DND-41 (cell line): ENCODE data around the gene UGT1A4.

Experiments
- ATAC-seq: fragments of 200-7000 bp; cut with Tn5 transposase; 3 replicates; pipeline ENCODE4 v1.9.1; 2021; ENCODE audit warnings: low read depth; ENCODE audit not compliant: insufficient read depth
- DNase-seq: peaks from one replicate; pipeline ENCODE4 v3.0.0-alpha.2; 2020
- H2AFZ ChIP-seq: 2 replicates; pipeline ENCODE4 v1.6.0; 2012; ENCODE audit warnings: low read depth, low read length
- H3K27ac ChIP-seq: 2 replicates; pipeline ENCODE4 v1.5.1; 2012; ENCODE audit warnings: low read length, inconsistent platforms
- H3K27me3 ChIP-seq: fragments of 200-600 bp; sonication (generic); 2 replicates; pipeline ENCODE4 v1.6.0; 2012; ENCODE audit warnings: low read length, mild to moderate bottlenecking, inconsistent platforms; ENCODE audit not compliant: insufficient read depth, poor library complexity
- H3K36me3 ChIP-seq: 2 replicates; pipeline ENCODE4 v1.5.1; 2012; ENCODE audit warnings: low read length, inconsistent platforms; ENCODE audit not compliant: insufficient read depth
- H3K4me1 ChIP-seq: 2 replicates; pipeline ENCODE4 v1.5.1; 2012; ENCODE audit warnings: mild to moderate bottlenecking, low read length; ENCODE audit not compliant: insufficient read depth
- H3K4me2 ChIP-seq: 2 replicates; pipeline ENCODE4 v1.6.0; 2012; ENCODE audit warnings: mild to moderate bottlenecking, moderate library complexity, low read length, inconsistent platforms; ENCODE audit not compliant: insufficient read depth
- H3K4me3 ChIP-seq, 2 experiments: fragments of 200-600 bp in 1 of 2; shearing (Covaris generic) in 1 of 2; 2 replicates each; pipeline ENCODE4 v1.5.1; 2012 to 2016; ENCODE audit warnings: inconsistent platforms in 2 of 2, low read length in 2 of 2, mild to moderate bottlenecking in 2 of 2, low read depth in 1 of 2, moderate library complexity in 1 of 2
- H3K79me2 ChIP-seq: 2 replicates; pipeline ENCODE4 v1.6.0; 2012; ENCODE audit warnings: low read length, inconsistent platforms; ENCODE audit not compliant: insufficient read depth
- H3K9ac ChIP-seq: 2 replicates; pipeline ENCODE4 v1.6.0; 2012; ENCODE audit warnings: low read depth, mild to moderate bottlenecking, inconsistent platforms, low read length, moderate library complexity
- H3K9me3 ChIP-seq: 2 replicates; pipeline ENCODE4 v1.5.1; 2012; ENCODE audit warnings: low read length, moderate library complexity, mild to moderate bottlenecking, inconsistent platforms; ENCODE audit not compliant: insufficient read depth, severe bottlenecking
- H4K20me1 ChIP-seq: 2 replicates; pipeline ENCODE4 v1.6.0; 2012; ENCODE audit warnings: low read length; ENCODE audit not compliant: insufficient read depth
- EZH2 ChIP-seq: IDR thresholded peaks from 3 replicates; pipeline ENCODE4 v1.6.1; 2012; ENCODE audit warnings: borderline replicate concordance, low read depth, mild to moderate bottlenecking, moderate library complexity, low read length, inconsistent platforms; ENCODE audit not compliant: severe bottlenecking
- TF ChIP-seq, protein P1 (sequence below): IDR thresholded peaks from 2 replicates; pipeline ENCODE4 v1.5.1; 2012; ENCODE audit warnings: borderline replicate concordance, low read length, moderate library complexity, mild to moderate bottlenecking; ENCODE audit not compliant: poor library complexity, severe bottlenecking; ENCODE audit errors: extremely low read depth

Gene UGT1A4

DNA sequence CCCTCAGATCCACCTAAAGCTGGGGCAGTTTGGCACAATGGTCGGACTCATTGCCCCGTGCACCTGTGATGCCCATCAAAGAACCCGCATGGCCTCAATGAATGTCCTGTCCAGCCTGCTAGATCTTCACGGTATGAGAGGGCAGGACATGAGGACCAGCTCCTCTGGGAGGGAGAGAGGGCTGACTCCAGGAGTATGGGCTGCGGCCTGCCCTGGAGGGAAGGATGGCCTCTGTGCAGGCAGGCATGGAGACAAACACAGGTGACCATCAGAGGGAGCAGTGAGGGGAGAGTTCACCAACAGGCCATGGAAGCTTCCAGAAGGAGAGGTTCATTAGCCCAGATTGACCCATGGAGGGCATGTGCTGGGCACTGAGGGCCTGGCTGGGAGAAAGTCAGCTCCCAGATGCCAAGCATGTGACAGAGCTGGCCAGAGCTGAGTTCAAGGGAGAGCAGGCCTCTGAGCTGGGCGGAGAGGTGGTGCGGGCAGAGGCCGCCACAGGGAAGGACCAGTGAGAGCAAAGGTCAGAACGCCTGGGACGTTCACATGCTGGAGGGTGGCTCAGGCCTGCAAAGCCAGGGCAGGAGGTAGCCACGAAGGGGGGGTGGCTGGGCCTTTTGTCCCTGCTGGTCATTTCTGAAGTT is 99.6 kb downstream of the UGT1A4 start:
- no peaks in the 10 kb centered on the region for H3K4me1 ChIP-seq
- no peaks in the 10 kb centered on the region for H3K79me2 ChIP-seq
- no peak overlapping the region for H3K4me2 ChIP-seq
- H3K4me3 ChIP-seq, result no peak overlapping the region
- H2AFZ ChIP-seq, result no peak overlapping the region
- no peak for DNase-seq
- ATAC-seq, result no peak
- H3K9ac ChIP-seq, result no peak overlapping the region
- no peak overlapping the region for H3K27ac ChIP-seq
- H3K27me3 ChIP-seq, result peaks cover 5% of the 10 kb centered on the region
- H3K9me3 ChIP-seq, result no peaks in the 10 kb centered on the region
- H3K36me3 ChIP-seq, result no peaks in the 10 kb centered on the region
- no peak for TF ChIP-seq EZH2
- TF ChIP-seq, protein P1, sequence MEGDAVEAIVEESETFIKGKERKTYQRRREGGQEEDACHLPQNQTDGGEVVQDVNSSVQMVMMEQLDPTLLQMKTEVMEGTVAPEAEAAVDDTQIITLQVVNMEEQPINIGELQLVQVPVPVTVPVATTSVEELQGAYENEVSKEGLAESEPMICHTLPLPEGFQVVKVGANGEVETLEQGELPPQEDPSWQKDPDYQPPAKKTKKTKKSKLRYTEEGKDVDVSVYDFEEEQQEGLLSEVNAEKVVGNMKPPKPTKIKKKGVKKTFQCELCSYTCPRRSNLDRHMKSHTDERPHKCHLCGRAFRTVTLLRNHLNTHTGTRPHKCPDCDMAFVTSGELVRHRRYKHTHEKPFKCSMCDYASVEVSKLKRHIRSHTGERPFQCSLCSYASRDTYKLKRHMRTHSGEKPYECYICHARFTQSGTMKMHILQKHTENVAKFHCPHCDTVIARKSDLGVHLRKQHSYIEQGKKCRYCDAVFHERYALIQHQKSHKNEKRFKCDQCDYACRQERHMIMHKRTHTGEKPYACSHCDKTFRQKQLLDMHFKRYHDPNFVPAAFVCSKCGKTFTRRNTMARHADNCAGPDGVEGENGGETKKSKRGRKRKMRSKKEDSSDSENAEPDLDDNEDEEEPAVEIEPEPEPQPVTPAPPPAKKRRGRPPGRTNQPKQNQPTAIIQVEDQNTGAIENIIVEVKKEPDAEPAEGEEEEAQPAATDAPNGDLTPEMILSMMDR, result no peak
- no peaks in the 10 kb centered on the region for H4K20me1 ChIP-seq

- DNase-seq, result no peak
- H3K27me3 ChIP-seq, result peaks cover 5% of the 10 kb centered on the region
- H3K9me3 ChIP-seq, result no peaks in the 10 kb centered on the region
- no peak overlapping the region for H3K4me3 ChIP-seq
- no peaks in the 10 kb centered on the region for H3K4me1 ChIP-seq
- no peaks in the 10 kb centered on the region for H3K36me3 ChIP-seq
- no peak overlapping the region for H3K9ac ChIP-seq
- TF ChIP-seq, protein P1, result no peak
- no peak for TF ChIP-seq EZH2
- no peak overlapping the region for H2AFZ ChIP-seq
- no peak overlapping the region for H3K27ac ChIP-seq
- H3K79me2 ChIP-seq, result no peaks in the 10 kb centered on the region
- no peaks in the 10 kb centered on the region for H4K20me1 ChIP-seq
- ATAC-seq, result no peak
- no peak overlapping the region for H3K4me2 ChIP-seq
Observed at GRCh38 chr2:233818639-233819621, 100.4 kb downstream of the UGT1A4 start.

- no peaks in the 10 kb centered on the region for H3K79me2 ChIP-seq
- H3K4me2 ChIP-seq, result no peak overlapping the region
- no peaks in the 10 kb centered on the region for H3K4me1 ChIP-seq
- no peak overlapping the region for H3K27ac ChIP-seq
- no peak for ATAC-seq
- H3K36me3 ChIP-seq, result no peaks in the 10 kb centered on the region
- no peak overlapping the region for H3K9ac ChIP-seq
- no peak for DNase-seq
- TF ChIP-seq, protein P1, result no peak
- no peak for TF ChIP-seq EZH2
- no peaks in the 10 kb centered on the region for H3K27me3 ChIP-seq
- no peaks in the 10 kb centered on the region for H3K9me3 ChIP-seq
- no peaks in the 10 kb centered on the region for H4K20me1 ChIP-seq
- H3K4me3 ChIP-seq, result no peak overlapping the region
- no peak overlapping the region for H2AFZ ChIP-seq
Observed at GRCh38 chr2:233819884-233820773, 101.6 kb downstream of the UGT1A4 start.
